HCT116 (cell line): ENCODE results near the gene KLHDC10. TPM values are rescaled to one million over a fixed set of nuclear protein-coding genes. Genes with fewer than 3 reads are reported as not detected.

Source experiments
- ATAC-seq: fragments of 200-7000 bp; cut with Tn5 transposase; 2 replicates; pipeline ENCODE4 v1.9.1; 2020; ENCODE audit warnings: mild to moderate bottlenecking, moderate library complexity
- BruUV-seq: library from RNA; stranded (reverse); fragments of 400-500 nt; replicated peaks from 2 replicates; lab custom pipeline; 2021; lab: Mats Ljungman, UMichigan
- CTCF ChIA-PET: fragments of 300-600 bp; sonication (Branson Sonifier 250); formaldehyde crosslinking; loops from one replicate; lab custom pipeline; 2021; ENCODE audit warnings: antibody characterized with exemption; lab: Charles Lee
- POLR2A ChIA-PET: fragments of 300-600, 350-600 bp; sonication (Branson Sonifier 250); formaldehyde crosslinking; loops from one replicate; lab custom pipeline; 2021; ENCODE audit warnings: antibody characterized with exemption; lab: Charles Lee
- RAD21 ChIA-PET, 2 experiments: fragments of 300-600 bp; sonication (Branson Sonifier 250); formaldehyde crosslinking; loops; one replicate each; lab custom pipeline; 2023; ENCODE audit warnings: low total read pairs in 2 of 2; ENCODE audit not compliant: uncharacterized antibody in 2 of 2, unreplicated experiment in 2 of 2, low non-redundant PET in 1 of 2; lab: Charles Lee
- DNase-seq: peaks from one replicate; pipeline ENCODE4 v3.0.0-alpha.2; 2010; ENCODE audit warnings: low read depth, low spot score
- H2AFZ ChIP-seq: fragments of 200-600 bp; shearing (Covaris generic), sonication (generic); 2 replicates; pipeline ENCODE4 v1.6.1; 2017; ENCODE audit warnings: low read depth, mixed run types, mixed read lengths, antibody characterized with exemption, low read length; ENCODE audit not compliant: poor library complexity, severe bottlenecking
- H3K27ac ChIP-seq: 2 replicates; pipeline ENCODE4 v1.5.1; 2012; ENCODE audit warnings: low read depth, low read length
- H3K27me3 ChIP-seq: fragments of 200-600 bp; sonication (generic); 2 replicates; pipeline ENCODE4 v1.6.1; 2016; ENCODE audit warnings: mixed run types, low read length, mixed read lengths; ENCODE audit not compliant: insufficient read depth
- H3K36me3 ChIP-seq, 2 experiments: fragments of 200-500 bp in 1 of 2; fragments of 200-600 bp in 1 of 2; sonication (Bioruptor generic) in 1 of 2; sonication (generic) in 1 of 2; 2 replicates each; pipeline versions ENCODE4 v1.5.1 to v1.6.1; 2014 to 2016; ENCODE audit warnings: low read length in 2 of 2, inconsistent platforms in 1 of 2, mixed read lengths in 1 of 2, mixed run types in 1 of 2; ENCODE audit not compliant: insufficient read depth in 2 of 2, control insufficient read depth in 1 of 2
- H3K4me1 ChIP-seq, 2 experiments: fragments of 200-600 bp in 1 of 2; sonication (generic) in 1 of 2; 2 replicates each; pipeline versions ENCODE4 v1.5.1 to v1.6.1; 2012 to 2017; ENCODE audit warnings: low read length in 2 of 2, inconsistent platforms in 1 of 2, mild to moderate bottlenecking in 1 of 2, mixed read lengths in 1 of 2, mixed run types in 1 of 2, moderate library complexity in 1 of 2; ENCODE audit not compliant: insufficient read depth in 2 of 2, control insufficient read depth in 1 of 2
- H3K4me2 ChIP-seq: fragments of 200-600 bp; sonication (generic); 2 replicates; pipeline ENCODE4 v1.6.1; 2017; ENCODE audit warnings: mixed run types, low read length, mixed read lengths
- H3K4me3 ChIP-seq, 2 experiments: fragments of 200-600 bp in 1 of 2; sonication (generic) in 1 of 2; replicated peaks in 1 of 2; 2 replicates each; pipeline ENCODE4 v1.5.1; 2011 to 2016; ENCODE audit warnings: low read length in 2 of 2, control low read depth in 1 of 2, low read depth in 1 of 2, mild to moderate bottlenecking in 1 of 2, mixed read lengths in 1 of 2, mixed run types in 1 of 2
- H3K79me2 ChIP-seq: fragments of 200-600 bp; sonication (generic); 2 replicates; pipeline ENCODE4 v1.6.1; 2017; ENCODE audit warnings: mild to moderate bottlenecking, mixed run types, low read length, moderate library complexity, mixed read lengths; ENCODE audit not compliant: insufficient read depth
- H3K9ac ChIP-seq: fragments of 200-600 bp; sonication (generic); 2 replicates; pipeline ENCODE4 v1.6.1; 2016; ENCODE audit warnings: low read length, mixed read lengths
- H3K9me2 ChIP-seq: fragments of 200-600 bp; sonication (generic), shearing (Covaris generic); 2 replicates; pipeline ENCODE4 v1.6.1; 2017; ENCODE audit warnings: mixed run types, mild to moderate bottlenecking, moderate library complexity; ENCODE audit not compliant: insufficient read depth
- H3K9me3 ChIP-seq, 2 experiments: fragments of 200-500 bp in 1 of 2; fragments of 200-600 bp in 1 of 2; sonication (Bioruptor generic) in 1 of 2; sonication (generic) in 1 of 2; 2 replicates each; pipeline ENCODE4 v1.6.1; 2014 to 2017; ENCODE audit warnings: low read length in 2 of 2, mixed read lengths in 2 of 2, inconsistent platforms in 1 of 2, low read depth in 1 of 2, mild to moderate bottlenecking in 1 of 2, mixed run types in 1 of 2, moderate library complexity in 1 of 2; ENCODE audit not compliant: control insufficient read depth in 1 of 2, insufficient read depth in 1 of 2
- H4K20me1 ChIP-seq: fragments of 200-600 bp; sonication (generic), shearing (Covaris generic); 2 replicates; pipeline ENCODE4 v1.6.1; 2017; ENCODE audit warnings: mixed run types, mild to moderate bottlenecking, moderate library complexity; ENCODE audit not compliant: insufficient read depth
- CBX3 ChIP-seq: IDR thresholded peaks from 2 replicates; pipeline ENCODE4 v1.6.1; 2012; ENCODE audit warnings: low read depth
- CEBPB ChIP-seq: IDR thresholded peaks from 2 replicates; pipeline ENCODE4 v1.6.1; 2012; ENCODE audit warnings: low read depth
- EGR1 ChIP-seq: IDR thresholded peaks from 2 replicates; pipeline ENCODE4 v1.6.1; 2012; ENCODE audit warnings: low read depth
- ELF1 ChIP-seq: IDR thresholded peaks from 2 replicates; pipeline ENCODE4 v1.6.1; 2012; ENCODE audit warnings: low read depth, borderline replicate concordance
- EZH2 ChIP-seq: fragments of 200-600 bp; sonication (generic); IDR thresholded peaks from 2 replicates; pipeline ENCODE4 v1.6.1; 2017; ENCODE audit warnings: antibody characterized with exemption, mixed run types
- EZH2phosphoT487 ChIP-seq: fragments of 200-600 bp; IDR thresholded peaks from 2 replicates; pipeline ENCODE4 v1.6.1; 2018; ENCODE audit warnings: antibody characterized with exemption, borderline replicate concordance
- FOSL1 ChIP-seq: IDR thresholded peaks from 2 replicates; pipeline ENCODE4 v1.6.1; 2012; ENCODE audit warnings: low read depth
- JUND ChIP-seq: IDR thresholded peaks from 2 replicates; pipeline ENCODE4 v1.6.1; 2012
- POLR2A ChIP-seq: IDR thresholded peaks from 2 replicates; pipeline ENCODE4 v1.7.0; 2011; ENCODE audit warnings: borderline replicate concordance; ENCODE audit not compliant: insufficient read depth, insufficient read length; ENCODE audit errors: extremely low read depth
- POLR2AphosphoS5 ChIP-seq: IDR thresholded peaks from 2 replicates; pipeline ENCODE4 v1.6.1; 2011; ENCODE audit warnings: mild to moderate bottlenecking, low read depth, low read length, moderate library complexity
- RAD21 ChIP-seq: IDR thresholded peaks from 2 replicates; pipeline ENCODE4 v1.6.1; 2012; ENCODE audit warnings: low read depth, mild to moderate bottlenecking
- SIN3A ChIP-seq: IDR thresholded peaks from 2 replicates; pipeline ENCODE4 v1.6.1; 2012; ENCODE audit warnings: low read depth
- SP1 ChIP-seq: IDR thresholded peaks from 2 replicates; pipeline ENCODE4 v1.6.1; 2012; ENCODE audit warnings: low read depth
- SRF ChIP-seq: IDR thresholded peaks from 2 replicates; pipeline ENCODE4 v1.6.1; 2012; ENCODE audit warnings: low read depth
- TCF7L2 ChIP-seq: IDR thresholded peaks from 2 replicates; pipeline ENCODE4 v1.7.0; 2011; ENCODE audit warnings: borderline replicate concordance, inconsistent platforms; ENCODE audit not compliant: insufficient read depth, insufficient read length; ENCODE audit errors: extremely low read depth
- YY1 ChIP-seq: IDR thresholded peaks from 2 replicates; pipeline ENCODE4 v1.6.1; 2011; ENCODE audit warnings: low read length, low read depth, moderate library complexity, mild to moderate bottlenecking; ENCODE audit not compliant: insufficient replicate concordance; ENCODE audit errors: extremely low read depth
- ZFX ChIP-seq: fragments of 450-650 bp; IDR thresholded peaks from 2 replicates; pipeline ENCODE4 v1.6.1; 2017
- ZNF274 ChIP-seq: fragments of 200-500 bp; sonication (Bioruptor generic); IDR thresholded peaks from 2 replicates; pipeline ENCODE4 v1.6.1; 2014; ENCODE audit warnings: mild to moderate bottlenecking, low read depth, low read length, inconsistent platforms
- intact Hi-C: fragments of 100-400 bp; cut with micrococcal nuclease; formaldehyde crosslinking; loops from 2 replicates; pipeline ENCODE4 v1.10.0; 2022
- total RNA-seq: library from RNA; stranded (reverse); gene quantifications from one replicate; pipeline ENCODE4 v1.2.1, GENCODE V29; 2021; ENCODE audit not compliant: unreplicated experiment
- TF ChIP-seq, protein P1 (sequence below): IDR thresholded peaks from 2 replicates; pipeline ENCODE4 v1.6.1; 2012
- TF ChIP-seq, protein P2 (sequence below), 3 experiments: fragments of 200-600 bp in 1 of 3; sonication (generic) in 1 of 3; IDR thresholded peaks in 2 of 3; conservative IDR thresholded peaks in 1 of 3; 2 replicates each; pipeline ENCODE4 v1.5.1; 2012 to 2017; ENCODE audit warnings: low read depth in 2 of 3, low read length in 2 of 3, antibody characterized with exemption in 1 of 3, borderline replicate concordance in 1 of 3, control low read depth in 1 of 3, mild to moderate bottlenecking in 1 of 3, mixed read lengths in 1 of 3, mixed run types in 1 of 3, moderate library complexity in 1 of 3; ENCODE audit not compliant: insufficient read depth in 1 of 3

Gene KLHDC10
- total RNA-seq, 1 experiment from 2014 or later, result 25.8 TPM

DNA sequence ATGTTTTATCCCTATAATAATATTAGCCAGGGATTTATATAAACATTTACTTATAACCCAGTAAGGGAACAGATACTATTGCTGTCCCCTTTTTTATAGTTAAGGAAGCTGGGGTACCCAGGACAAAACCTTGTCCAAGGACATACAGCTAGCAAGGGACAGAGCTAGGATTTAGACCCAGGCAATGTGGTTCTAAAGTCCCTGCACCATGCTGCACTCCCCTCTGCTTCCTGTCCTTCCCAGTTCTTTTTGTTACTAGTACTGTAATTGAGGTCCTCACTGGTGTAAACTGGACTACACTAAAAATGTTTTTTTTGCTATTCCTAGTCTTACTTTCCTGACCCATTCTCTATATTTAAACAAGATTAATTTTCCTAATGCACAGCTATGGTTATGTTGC is 16.6 kb downstream of the KLHDC10 start:
- Histone ChIP-seq H3K4me2 (no peak overlapping the region), H3K9me2 (no peaks in the 10 kb centered on the region), H4K20me1 (no peaks in the 10 kb centered on the region), H3K4me3 (no peak overlapping the region), H3K79me2 (peaks cover 65% of the 10 kb centered on the region), H2AFZ (no peak overlapping the region), H3K9me3 (no peaks in the 10 kb centered on the region), H3K4me1 (peaks cover 0 to 11% of the 10 kb centered on the region in 2 experiments; a peak in 2 of 4 replicates), H3K36me3 (no peaks in the 10 kb centered on the region), H3K27me3 (no peaks in the 10 kb centered on the region), H3K27ac (no peak overlapping the region), H3K9ac (no peak overlapping the region)
- no TSS peak for BruUV-seq
- ChIA-PET POLR2A (interaction anchor here (1.3 kb wide), 1 partner anchor 9 kb away, joined by 4 read pairs; no protein-coding TSS in a partner anchor), RAD21 (no interaction called here), CTCF (interaction anchor here (0.9 to 1.7 kb wide), 2 partner anchors 9 to 10 kb away, joined by 3 to 5 read pairs; no protein-coding TSS in a partner anchor)
- intact Hi-C loops, result no loop called here
- ATAC-seq, result no peak
- TF ChIP-seq ZFX (no peak), FOSL1 (no peak), EGR1 (no peak), EZH2phosphoT487 (no peak)
- TF ChIP-seq, protein P1, sequence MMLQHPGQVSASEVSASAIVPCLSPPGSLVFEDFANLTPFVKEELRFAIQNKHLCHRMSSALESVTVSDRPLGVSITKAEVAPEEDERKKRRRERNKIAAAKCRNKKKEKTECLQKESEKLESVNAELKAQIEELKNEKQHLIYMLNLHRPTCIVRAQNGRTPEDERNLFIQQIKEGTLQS, result no peak
- DNase-seq, result no peak

DNA sequence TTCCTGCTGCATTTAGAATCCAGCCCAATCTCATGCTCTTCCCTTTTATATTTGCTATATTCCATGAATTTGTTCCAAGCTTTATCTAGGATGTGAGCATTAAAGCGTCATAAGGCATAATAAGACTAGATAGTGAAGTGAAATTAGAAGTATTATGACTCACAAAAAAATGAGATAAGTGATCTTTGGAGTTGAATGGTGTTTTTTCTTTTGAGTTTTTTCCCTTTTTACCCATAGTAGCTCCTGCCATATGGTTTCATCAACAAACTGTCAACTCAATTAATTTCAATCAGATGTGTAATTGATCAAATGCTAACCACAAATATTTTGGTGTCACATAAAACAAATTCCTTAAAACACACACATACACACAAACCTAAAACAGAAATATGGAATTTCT is 17.0 kb downstream of the KLHDC10 start:
- Histone ChIP-seq H4K20me1 (no peaks in the 10 kb centered on the region), H2AFZ (no peak overlapping the region), H3K27me3 (no peaks in the 10 kb centered on the region), H3K4me2 (no peak overlapping the region), H3K79me2 (peaks cover 68% of the 10 kb centered on the region), H3K9me2 (no peaks in the 10 kb centered on the region), H3K4me1 (peaks cover 0 to 11% of the 10 kb centered on the region in 2 experiments; a peak in 2 of 4 replicates), H3K9me3 (no peaks in the 10 kb centered on the region), H3K36me3 (no peaks in the 10 kb centered on the region), H3K4me3 (no peak overlapping the region), H3K9ac (no peak overlapping the region), H3K27ac (no peak overlapping the region)
- no peak for ATAC-seq
- POLR2A ChIA-PET, result interaction anchor here (1.3 kb wide), 1 partner anchor 9 kb away, joined by 4 read pairs; no protein-coding TSS in a partner anchor
- no TSS peak for BruUV-seq
- intact Hi-C loops, result no loop called here
- no peak for DNase-seq
- TF ChIP-seq POLR2A (no peak), ZNF274 (no peak), FOSL1 (no peak), YY1 (no peak), ZFX (no peak), TCF7L2 (no peak), SIN3A (no peak), EZH2 (no peak), ELF1 (no peak), RAD21 (no peak), JUND (no peak), CEBPB (no peak), CBX3 (no peak), SP1 (no peak), EGR1 (no peak), POLR2AphosphoS5 (no peak), SRF (no peak), EZH2phosphoT487 (no peak)
- TF ChIP-seq, protein P1, result no peak
- TF ChIP-seq, protein P2, sequence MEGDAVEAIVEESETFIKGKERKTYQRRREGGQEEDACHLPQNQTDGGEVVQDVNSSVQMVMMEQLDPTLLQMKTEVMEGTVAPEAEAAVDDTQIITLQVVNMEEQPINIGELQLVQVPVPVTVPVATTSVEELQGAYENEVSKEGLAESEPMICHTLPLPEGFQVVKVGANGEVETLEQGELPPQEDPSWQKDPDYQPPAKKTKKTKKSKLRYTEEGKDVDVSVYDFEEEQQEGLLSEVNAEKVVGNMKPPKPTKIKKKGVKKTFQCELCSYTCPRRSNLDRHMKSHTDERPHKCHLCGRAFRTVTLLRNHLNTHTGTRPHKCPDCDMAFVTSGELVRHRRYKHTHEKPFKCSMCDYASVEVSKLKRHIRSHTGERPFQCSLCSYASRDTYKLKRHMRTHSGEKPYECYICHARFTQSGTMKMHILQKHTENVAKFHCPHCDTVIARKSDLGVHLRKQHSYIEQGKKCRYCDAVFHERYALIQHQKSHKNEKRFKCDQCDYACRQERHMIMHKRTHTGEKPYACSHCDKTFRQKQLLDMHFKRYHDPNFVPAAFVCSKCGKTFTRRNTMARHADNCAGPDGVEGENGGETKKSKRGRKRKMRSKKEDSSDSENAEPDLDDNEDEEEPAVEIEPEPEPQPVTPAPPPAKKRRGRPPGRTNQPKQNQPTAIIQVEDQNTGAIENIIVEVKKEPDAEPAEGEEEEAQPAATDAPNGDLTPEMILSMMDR (IDR thresholded peaks at IDR 0.05 in 2 of 3, conservative IDR thresholded peaks at IDR 0.05 in 1 of 3; ENCODE audit: borderline replicate concordance in 1 of 3, insufficient read depth in 1 of 3, low read depth in 2 of 3, low read length in 2 of 3), result no peak
- RAD21 ChIA-PET, result no interaction called here
- CTCF ChIA-PET, result interaction anchor here (0.9 to 1.7 kb wide), 2 partner anchors 9 to 11 kb away, joined by 3 to 5 read pairs; no protein-coding TSS in a partner anchor
